ENCODE results near the gene CACNA1I. TPM values are rescaled to one million over a fixed set of nuclear protein-coding genes. Genes with fewer than 3 reads are reported as not detected.

The CACNA1I gene
- polyA plus RNA-seq, 1 of the 3 experiments (the other 2 are of a cell fraction) = not detected

- H3K36me3 ChIP-seq (replicated peaks in 1 of 2; ENCODE audit: control insufficient read depth in 1 of 2, insufficient read depth in 2 of 2, low read length in 1 of 2) = no peaks in the 10 kb centered on the region
- no CpG with 5 or more reads among the region's 47 CpGs for whole genome bisulfite sequencing (ENCODE audit: low lambda C conversion rate)
- CTCF ChIA-PET = no interaction called here
- no peaks in the 10 kb centered on the region for H3K27me3 ChIP-seq (ENCODE audit: insufficient read depth)
- no peak overlapping the region for H3K27ac ChIP-seq (ENCODE audit: low read depth in 2 of 2, low read length in 1 of 2)
- H3K9me2 ChIP-seq = no peaks in the 10 kb centered on the region
- no peaks in the 10 kb centered on the region for H3K9me3 ChIP-seq
- no peak for DNase-seq
- no peaks in the 10 kb centered on the region for H3K79me2 ChIP-seq (ENCODE audit: insufficient read depth)
- H3F3A ChIP-seq (replicated peaks; ENCODE audit: insufficient read depth) = no peaks in the 10 kb centered on the region
- H4K20me1 ChIP-seq (ENCODE audit: insufficient read depth) = no peaks in the 10 kb centered on the region
- no peak overlapping the region for H3K4me3 ChIP-seq (ENCODE audit: low read depth in 2 of 2, low read length in 1 of 2)
- no peak overlapping the region for H2AFZ ChIP-seq (ENCODE audit: low read depth)
- H3K9ac ChIP-seq = no peak overlapping the region
- POLR2A ChIA-PET = no interaction called here
- no peak overlapping the region for H3K4me2 ChIP-seq
- TF ChIP-seq RAD21 (IDR thresholded peaks at IDR 0.05; ENCODE audit: low read length) = no peak
- no peak for TF ChIP-seq ELF1 (IDR thresholded peaks at IDR 0.05)
- TF ChIP-seq TEAD4 (IDR thresholded peaks at IDR 0.05; ENCODE audit: borderline replicate concordance, insufficient read depth) = no peak
- no peak for TF ChIP-seq FOXJ3 (CRISPR knock-in tag; IDR thresholded peaks at IDR 0.05)
- TF ChIP-seq NFIC (IDR thresholded peaks at IDR 0.05; ENCODE audit: borderline replicate concordance) = no peak
- no peak for TF ChIP-seq ZBTB33 (IDR thresholded peaks at IDR 0.05; ENCODE audit: borderline replicate concordance, low read depth)
- TF ChIP-seq YY1 (IDR thresholded peaks at IDR 0.05; ENCODE audit: low read depth) = no peak
- TF ChIP-seq NRF1 (IDR thresholded peaks at IDR 0.05; ENCODE audit: low read depth, low read length) = no peak
- TF ChIP-seq RCOR1 (IDR thresholded peaks at IDR 0.05; ENCODE audit: low read length) = no peak
- no peak for TF ChIP-seq TAF1 (IDR thresholded peaks at IDR 0.05; ENCODE audit: borderline replicate concordance, low read depth, low read length)
- no peak for TF ChIP-seq MEF2A (IDR thresholded peaks at IDR 0.05; ENCODE audit: borderline replicate concordance, low read depth)
- TF ChIP-seq EP300 (IDR thresholded peaks at IDR 0.05; ENCODE audit: borderline replicate concordance in 1 of 2, low read depth in 1 of 2, low read length in 1 of 2) = no peak
- H3K4me1 ChIP-seq (ENCODE audit: control insufficient read depth in 1 of 2, insufficient read depth in 2 of 2, low read depth in 1 of 2, low read length in 1 of 2) = no peaks in the 10 kb centered on the region
Observed at GRCh38 chr22:39678862-39679490, 108.4 kb downstream of the CACNA1I start.

GRCh38 chr22:39679652-39680051, 109.1 kb downstream of the CACNA1I start:
- Histone ChIP-seq H2AFZ (ENCODE audit: low read depth) (no peak overlapping the region), H3K4me3 (ENCODE audit: low read depth in 2 of 2, low read length in 1 of 2) (no peak overlapping the region), H3K9me2 (no peaks in the 10 kb centered on the region), H3K4me1 (ENCODE audit: control insufficient read depth in 1 of 2, insufficient read depth in 2 of 2, low read depth in 1 of 2, low read length in 1 of 2) (no peaks in the 10 kb centered on the region), H3K9ac (no peak overlapping the region), H3K27me3 (ENCODE audit: insufficient read depth) (no peaks in the 10 kb centered on the region), H3K4me2 (no peak overlapping the region), H3K27ac (ENCODE audit: low read depth in 2 of 2, low read length in 1 of 2) (no peak overlapping the region), H4K20me1 (ENCODE audit: insufficient read depth) (no peaks in the 10 kb centered on the region), H3K36me3 (replicated peaks in 1 of 2; ENCODE audit: control insufficient read depth in 1 of 2, insufficient read depth in 2 of 2, low read length in 1 of 2) (no peaks in the 10 kb centered on the region), H3F3A (replicated peaks; ENCODE audit: insufficient read depth) (no peaks in the 10 kb centered on the region), H3K79me2 (ENCODE audit: insufficient read depth) (no peaks in the 10 kb centered on the region), H3K9me3 (no peaks in the 10 kb centered on the region)
- ChIA-PET POLR2A (no interaction called here), CTCF (no interaction called here)
- no peak for DNase-seq
- WGBS (ENCODE audit: low lambda C conversion rate) = 84% methylated on average over 6 of the region's 17 CpGs
- TF ChIP-seq CTCF (IDR thresholded peaks at IDR 0.05) (no peak), YY1 (IDR thresholded peaks at IDR 0.05; ENCODE audit: low read depth) (no peak), RFX5 (IDR thresholded peaks at IDR 0.05; ENCODE audit: low read length) (no peak), SIN3A (IDR thresholded peaks at IDR 0.05; ENCODE audit: borderline replicate concordance, low read depth, low read length) (no peak), ZBTB33 (IDR thresholded peaks at IDR 0.05; ENCODE audit: borderline replicate concordance, low read depth) (no peak), USF2 (IDR thresholded peaks at IDR 0.05; ENCODE audit: borderline replicate concordance, low read depth, low read length) (no peak), RCOR1 (IDR thresholded peaks at IDR 0.05; ENCODE audit: low read length) (no peak), ELF1 (IDR thresholded peaks at IDR 0.05) (no peak), RAD21 (IDR thresholded peaks at IDR 0.05; ENCODE audit: low read length) (no peak)

Measured in SK-N-SH (cell line).